GM19099 (cell line): ENCODE data around the gene TRIM24.

ENCODE experiments used
- POLR2A ChIP-seq: IDR thresholded peaks from 3 replicates; pipeline ENCODE4 v1.6.1; 2011; ENCODE audit warnings: low read depth; ENCODE audit not compliant: insufficient read length; ENCODE audit errors: extremely low read depth

The TRIM24 gene

DNA sequence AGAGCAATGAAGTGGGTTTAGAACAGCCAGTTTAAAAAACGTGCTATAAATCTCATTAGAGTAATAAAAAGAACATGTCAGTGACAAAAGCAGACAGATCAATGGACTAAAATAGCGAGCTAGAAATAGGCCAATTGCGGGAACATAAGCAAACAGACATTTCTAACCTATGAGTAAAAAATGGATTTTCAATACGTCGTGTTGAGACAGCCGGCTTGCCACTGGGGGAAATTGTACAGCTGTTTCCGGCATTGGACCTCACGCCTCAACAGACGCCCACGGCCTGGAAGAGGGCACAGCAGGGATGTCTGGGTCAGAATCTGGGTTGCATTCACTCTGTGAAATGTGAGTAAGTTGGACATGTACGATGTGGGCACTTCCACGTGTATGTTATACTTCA lies 148.2 kb downstream of the TRIM24 start:
- no peak for TF ChIP-seq POLR2A

GRCh38 chr7:138610671-138611170 lies 150.7 kb downstream of the TRIM24 start:
- TF ChIP-seq POLR2A, result no peak

- no peak for TF ChIP-seq POLR2A
Measured at GRCh38 chr7:138613630-138614029, 153.6 kb downstream of the TRIM24 start.

DNA sequence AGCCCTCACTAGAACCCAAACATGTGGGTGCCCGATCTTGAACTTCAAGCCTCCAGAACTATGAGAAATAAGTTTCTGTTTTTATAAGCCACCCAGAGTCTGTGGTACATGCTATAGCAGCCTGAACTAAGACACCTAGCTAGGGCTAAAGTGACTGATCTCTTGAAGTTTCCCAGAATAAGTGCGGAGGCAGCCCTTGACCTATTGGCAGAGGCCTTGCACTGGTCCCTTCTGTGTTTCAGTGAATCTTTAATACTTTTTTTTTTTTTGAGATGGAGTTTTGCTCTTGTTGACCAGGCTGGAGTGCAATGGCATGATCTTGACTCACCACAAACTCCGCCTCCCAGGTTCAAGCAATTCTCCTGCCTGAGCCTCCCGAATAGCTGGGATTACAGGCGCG lies 156.0 kb downstream of the TRIM24 start:
- TF ChIP-seq POLR2A, result no peak

- no peak for TF ChIP-seq POLR2A
Measured at GRCh38 chr7:138618506-138618905, 158.4 kb downstream of the TRIM24 start.

- no peak for TF ChIP-seq POLR2A
Measured at GRCh38 chr7:138618933-138619332, 158.9 kb downstream of the TRIM24 start.

DNA sequence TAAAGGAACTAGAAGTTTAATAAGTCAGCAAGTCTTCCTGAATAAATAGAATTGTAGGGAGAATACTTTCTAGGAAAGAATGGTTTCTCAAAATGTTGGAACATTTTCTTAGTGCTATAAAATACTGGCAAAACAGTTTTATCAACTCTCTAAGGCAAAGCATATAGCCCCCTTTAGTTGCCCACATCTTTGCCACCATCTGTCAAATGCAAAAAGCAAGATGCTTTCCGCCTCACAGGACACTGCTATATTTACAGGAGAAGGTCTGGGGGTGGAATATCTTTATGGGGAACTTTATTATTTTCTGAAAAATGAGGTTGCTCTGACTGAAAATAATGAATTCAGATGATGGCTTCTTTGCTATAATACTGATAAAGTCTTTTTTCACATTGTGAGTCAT lies 162.8 kb downstream of the TRIM24 start:
- no peak for TF ChIP-seq POLR2A

DNA sequence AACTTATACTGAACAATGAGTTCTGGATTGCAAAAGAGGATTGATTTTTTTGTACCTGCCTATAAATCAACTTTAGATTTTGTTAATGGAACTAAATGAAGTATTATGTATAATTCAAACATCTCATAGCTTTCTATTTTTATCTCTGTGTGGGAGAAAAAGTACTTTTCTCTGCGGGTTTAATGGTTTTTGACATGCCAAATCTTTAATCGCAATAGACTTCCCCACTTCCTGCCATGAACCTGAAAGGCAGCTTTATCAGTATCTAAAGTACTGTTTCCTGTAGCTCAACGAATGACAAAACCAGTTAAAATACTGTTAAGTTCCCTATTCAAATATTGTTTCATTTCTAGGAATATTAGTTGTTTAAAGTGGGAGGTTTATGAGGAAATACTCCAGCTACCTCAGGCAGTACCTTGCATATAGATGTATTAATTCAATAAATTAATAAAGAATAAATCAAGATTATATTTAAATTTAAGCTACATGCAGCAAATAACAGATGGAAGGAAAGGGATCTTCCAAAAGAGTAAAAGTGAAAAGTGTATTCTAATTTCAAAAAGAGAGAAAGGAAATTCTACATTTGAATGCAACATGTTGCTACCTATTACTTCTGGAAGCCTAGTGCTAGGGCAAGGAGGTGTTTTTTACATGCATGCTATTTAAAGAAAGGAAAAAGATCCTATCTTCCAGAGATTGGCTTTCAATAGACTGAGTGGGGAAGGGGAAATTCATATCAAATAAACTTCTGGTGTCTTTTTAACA lies 165.2 kb downstream of the TRIM24 start:
- no peak for TF ChIP-seq POLR2A

- TF ChIP-seq POLR2A, result no peak
Measured at GRCh38 chr7:138625849-138626230, 165.8 kb downstream of the TRIM24 start.

- no peak for TF ChIP-seq POLR2A
Measured at GRCh38 chr7:138626846-138627245, 166.8 kb downstream of the TRIM24 start.

DNA sequence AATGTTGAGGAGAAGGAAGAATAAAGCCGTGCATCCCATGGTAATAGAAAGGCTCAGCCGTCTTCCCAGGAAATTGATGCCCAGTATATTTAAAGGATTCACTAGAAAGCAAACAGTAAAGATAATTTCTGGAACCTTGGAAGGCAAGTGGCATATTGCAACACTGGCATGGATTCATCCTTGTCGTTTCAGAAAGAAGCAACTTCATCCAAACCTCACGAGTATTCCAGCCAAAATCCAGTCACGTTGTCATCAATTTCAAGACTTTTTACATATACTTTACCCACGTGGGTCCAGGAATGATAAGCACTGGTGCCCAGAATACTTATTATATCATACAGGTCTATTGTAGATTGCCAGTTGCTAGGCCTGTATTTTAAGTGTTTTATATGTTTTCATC lies 167.3 kb downstream of the TRIM24 start:
- no peak for TF ChIP-seq POLR2A

DNA sequence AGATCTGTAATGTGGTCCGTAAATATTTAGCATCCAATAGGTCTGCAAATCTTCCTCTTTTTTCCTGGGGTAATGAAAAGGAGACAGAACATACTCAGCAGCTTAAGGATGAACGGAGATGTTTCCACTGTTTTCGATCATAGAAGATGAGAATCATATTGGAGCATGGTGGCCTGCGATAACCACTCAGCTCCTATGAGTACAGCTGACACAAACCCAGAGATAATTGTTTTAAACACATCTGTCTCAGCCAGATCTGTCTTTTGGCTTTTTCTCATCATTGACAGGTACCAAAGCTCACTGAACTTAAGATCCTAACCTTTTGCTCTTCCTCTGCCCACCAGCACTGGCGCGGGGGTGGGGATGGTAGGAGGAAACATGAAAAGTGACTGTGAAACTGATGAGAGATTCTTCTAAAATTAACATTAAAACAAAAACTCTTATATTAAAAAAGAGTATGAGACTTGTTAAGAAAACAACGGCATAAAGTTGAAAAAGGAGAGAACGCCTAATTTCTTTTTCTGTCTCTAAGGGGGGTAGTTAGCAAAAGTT lies 170.1 kb downstream of the TRIM24 start:
- TF ChIP-seq POLR2A, result no peak

- TF ChIP-seq POLR2A, result no peak
Measured at GRCh38 chr7:138632384-138632783, 172.3 kb downstream of the TRIM24 start.

- TF ChIP-seq POLR2A, result no peak
Measured at GRCh38 chr7:138632826-138633602, 173.0 kb downstream of the TRIM24 start.
